GM13976 (cell line): ENCODE measurements around the gene ANXA6.
A peak's percentile ranks its signal among the peaks of the same experiment; 100 is the strongest.

Experiments used
- DNase-seq: peaks from one replicate; pipeline ENCODE4 v3.0.0; 2012; ENCODE audit warnings: low spot score
- CTCF ChIP-seq: IDR thresholded peaks from 2 replicates; pipeline ENCODE4 v1.5.1; 2012; ENCODE audit warnings: borderline replicate concordance, mild to moderate bottlenecking; ENCODE audit not compliant: insufficient read depth; ENCODE audit errors: extremely low read depth, missing control alignments, control extremely low read depth
- in situ Hi-C: fragments of 300-500 bp; cut with MboI; formaldehyde crosslinking; loops from one replicate; pipeline ENCODE4 v1.12.0; 2022; ENCODE audit warnings: low sequenced_read_pairs, mixed read lengths, inconsistent platforms; ENCODE audit not compliant: unreplicated experiment

ANXA6 gene

DNA sequence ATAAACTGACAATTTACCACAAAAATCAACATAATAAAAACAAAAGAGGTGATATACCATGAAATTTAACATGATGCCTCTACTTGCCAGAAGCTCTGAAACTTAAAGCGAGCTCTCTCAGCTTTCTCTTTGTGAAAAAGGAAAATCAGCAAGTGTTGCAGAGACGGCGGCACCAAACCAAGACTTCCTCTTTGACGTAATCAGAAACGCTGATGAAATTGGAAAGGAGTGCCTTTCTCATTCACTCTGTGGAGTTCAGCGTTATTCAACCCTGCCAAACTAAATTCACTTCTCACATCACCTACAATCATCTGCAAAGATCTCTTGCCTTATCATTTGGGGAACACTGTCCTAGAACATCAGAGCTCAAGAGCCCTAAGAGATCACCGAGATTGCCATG lies 32.2 kb downstream of the ANXA6 start:
- in situ Hi-C loops, result no loop called here
- no peak for TF ChIP-seq CTCF
- peak; percentile 51 for DNase-seq

- in situ Hi-C loops, result no loop called here
- peak; percentile 87 for DNase-seq
- no peak for TF ChIP-seq CTCF
These were observed 33.5 kb downstream of the ANXA6 start for GRCh38 chr5:151123897-151124751.

DNA sequence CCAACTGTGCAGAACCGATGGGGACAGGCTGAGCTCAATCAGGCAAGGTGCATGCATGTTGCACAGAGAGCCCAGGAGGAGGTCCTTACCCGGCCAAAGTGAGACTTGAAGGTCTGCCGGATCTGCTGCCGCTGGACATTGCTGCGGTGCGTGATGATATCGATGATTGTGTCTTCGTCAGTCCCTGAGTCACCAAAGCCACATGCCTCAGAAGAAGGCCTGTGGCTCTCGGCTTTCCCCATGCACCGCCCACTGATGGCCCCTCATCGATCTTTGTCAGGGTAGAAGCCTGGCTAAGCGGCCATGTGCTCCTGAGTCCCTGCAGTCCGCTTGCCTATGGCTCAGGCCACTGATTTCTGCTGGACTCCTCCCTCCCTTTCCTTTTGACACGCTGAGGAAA lies 34.8 kb downstream of the ANXA6 start:
- DNase-seq, result no peak
- in situ Hi-C loops, result no loop called here
- TF ChIP-seq CTCF, result no peak

DNA sequence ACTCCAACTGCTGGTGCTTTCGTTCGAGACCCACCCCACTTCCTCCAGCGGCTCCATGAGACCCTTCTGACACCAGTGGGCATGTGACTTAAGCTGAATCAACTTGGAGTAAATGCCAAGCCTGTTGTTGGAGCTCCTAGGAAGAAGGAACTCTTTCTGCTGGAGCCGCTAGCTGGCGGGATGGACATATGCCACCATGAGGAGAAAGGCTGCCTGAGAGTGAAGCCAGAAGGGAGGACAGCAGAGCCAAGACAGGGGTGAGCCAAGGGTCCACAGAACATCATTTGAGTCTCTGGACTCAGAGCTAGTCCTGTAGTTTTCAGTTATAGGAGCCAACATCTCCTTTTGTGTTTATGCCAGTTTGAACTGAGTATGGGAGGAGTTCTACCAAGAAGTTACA lies 35.9 kb downstream of the ANXA6 start:
- TF ChIP-seq CTCF, result no peak
- in situ Hi-C loops, result no loop called here
- no peak for DNase-seq

GRCh38 chr5:151121095-151121494 lies 36.5 kb downstream of the ANXA6 start:
- no peak for DNase-seq
- in situ Hi-C loops, result no loop called here
- TF ChIP-seq CTCF, result no peak

GRCh38 chr5:151118913-151119575 lies 38.5 kb downstream of the ANXA6 start:
- in situ Hi-C loops, result loop anchor here (5.0 kb wide), 1 partner anchor 67 kb away; no protein-coding TSS in a partner anchor

More at GRCh38 chr5:151118913-151119575, 38.5 kb downstream of the ANXA6 start:
- no peak for TF ChIP-seq CTCF
- no peak for DNase-seq
